ENCODE results near the gene MPHOSPH9.

The MPHOSPH9 gene

GRCh38 chr12:123109319-123109772 lies 123.6 kb downstream of the MPHOSPH9 start:
- Histone ChIP-seq H3K27me3 (ENCODE audit: insufficient read depth, poor library complexity, severe bottlenecking) (no peaks in the 10 kb centered on the region), H3K27ac (replicated peaks) (no peak overlapping the region), H3K4me3 (replicated peaks; ENCODE audit: insufficient read depth, low read length) (no peak overlapping the region)
- TF ChIP-seq REST (IDR thresholded peaks at IDR 0.05; ENCODE audit: insufficient replicate concordance, low read depth): no peak
- no peak for DNase-seq (ENCODE audit: low read depth in 1 of 2, low spot score in 1 of 2)

GRCh38 chr12:123108682-123109066 lies 124.3 kb downstream of the MPHOSPH9 start:
- H3K27ac ChIP-seq (replicated peaks): no peak overlapping the region
- H3K27me3 ChIP-seq (ENCODE audit: insufficient read depth, poor library complexity, severe bottlenecking): no peaks in the 10 kb centered on the region
- no peak for DNase-seq (ENCODE audit: low read depth in 1 of 2, low spot score in 1 of 2)
- TF ChIP-seq POLR2AphosphoS5 (IDR thresholded peaks at IDR 0.05; ENCODE audit: low read depth) (no peak), REST (IDR thresholded peaks at IDR 0.05; ENCODE audit: insufficient replicate concordance, low read depth) (no peak), GABPA (IDR thresholded peaks at IDR 0.05; ENCODE audit: low read depth) (no peak), SPI1 (IDR thresholded peaks at IDR 0.05; ENCODE audit: borderline replicate concordance, low read depth) (no peak), CTCF (IDR thresholded peaks at IDR 0.05; ENCODE audit: insufficient read depth, low read length) (no peak)
- no peak overlapping the region for H3K4me3 ChIP-seq (replicated peaks; ENCODE audit: insufficient read depth, low read length)

- H3K4me3 ChIP-seq (replicated peaks; ENCODE audit: insufficient read depth, low read length): no peak overlapping the region
- H3K27ac ChIP-seq (replicated peaks): no peak overlapping the region; the same call in 1 of the 2 replicates
- TF ChIP-seq REST (IDR thresholded peaks at IDR 0.05; ENCODE audit: insufficient replicate concordance, low read depth) (no peak), CTCF (IDR thresholded peaks at IDR 0.05; ENCODE audit: insufficient read depth, low read length) (no peak), POLR2AphosphoS5 (IDR thresholded peaks at IDR 0.05; ENCODE audit: low read depth) (no peak)
- no peaks in the 10 kb centered on the region for H3K27me3 ChIP-seq (ENCODE audit: insufficient read depth, poor library complexity, severe bottlenecking)
- DNase-seq (ENCODE audit: low read depth in 1 of 2, low spot score in 1 of 2): no peak
Observed at GRCh38 chr12:123107926-123108681, 124.8 kb downstream of the MPHOSPH9 start.

All from HL-60 (cell line).